Neural cell (in vitro differentiated cells): ENCODE results near the gene PAPPA2. TPM values are rescaled to one million over a fixed set of nuclear protein-coding genes. Genes with fewer than 3 reads are reported as not detected.

Source experiments
- H2AFZ ChIP-seq: fragments of 200-600, 300-800 bp; sonication (generic), shearing (Covaris generic); 2 replicates; pipeline ENCODE4 v1.6.0; 2014; ENCODE audit warnings: low read depth, mild to moderate bottlenecking, antibody characterized with exemption, low read length, moderate library complexity
- H3F3A ChIP-seq: fragments of 200-600 bp; shearing (Covaris generic); 2 replicates; pipeline ENCODE4 v1.6.1; 2016; ENCODE audit warnings: mild to moderate bottlenecking, moderate library complexity, mixed read lengths, antibody characterized with exemption, low read length; ENCODE audit not compliant: insufficient read depth, poor library complexity, severe bottlenecking
- H3K27ac ChIP-seq: fragments of 200-600, 300-800 bp; sonication (generic), shearing (Covaris generic); 2 replicates; pipeline ENCODE4 v1.5.1; 2014; ENCODE audit warnings: mild to moderate bottlenecking, low read length, moderate library complexity
- H3K27me3 ChIP-seq: fragments of 300-800, 200-600 bp; sonication (generic), shearing (Covaris generic); 2 replicates; pipeline ENCODE4 v1.6.0; 2014; ENCODE audit warnings: mild to moderate bottlenecking, low read depth, low read length, moderate library complexity; ENCODE audit not compliant: insufficient read depth
- H3K36me3 ChIP-seq: fragments of 300-800, 200-600 bp; sonication (generic), shearing (Covaris generic); 2 replicates; pipeline ENCODE4 v1.5.1; 2014; ENCODE audit warnings: mild to moderate bottlenecking, antibody characterized with exemption, low read length, moderate library complexity; ENCODE audit not compliant: insufficient read depth
- H3K4me2 ChIP-seq: fragments of 300-800, 200-600 bp; sonication (generic), shearing (Covaris generic); 2 replicates; pipeline ENCODE4 v1.6.0; 2014; ENCODE audit warnings: mild to moderate bottlenecking, low read length
- H3K4me3 ChIP-seq: fragments of 300-800, 200-600 bp; sonication (generic), shearing (Covaris generic); 2 replicates; pipeline ENCODE4 v1.5.1; 2014; ENCODE audit warnings: mild to moderate bottlenecking, low read length, moderate library complexity
- H3K79me2 ChIP-seq: fragments of 200-600 bp; shearing (Covaris generic); replicated peaks from 2 replicates; pipeline ENCODE4 v1.6.0; 2014; ENCODE audit warnings: mild to moderate bottlenecking, low read length, moderate library complexity; ENCODE audit not compliant: insufficient read depth
- H3K9ac ChIP-seq: fragments of 300-800, 200-600 bp; sonication (generic), shearing (Covaris generic); 2 replicates; pipeline ENCODE4 v1.6.1; 2016; ENCODE audit warnings: mild to moderate bottlenecking, low read length, mixed read lengths
- H3K9me2 ChIP-seq: fragments of 200-600 bp; shearing (Covaris generic); 2 replicates; pipeline ENCODE4 v1.6.1; 2016; ENCODE audit warnings: mild to moderate bottlenecking, low read length, mixed read lengths; ENCODE audit not compliant: insufficient read depth
- H3K9me3 ChIP-seq: fragments of 200-600, 300-800 bp; sonication (generic), shearing (Covaris generic); 2 replicates; pipeline ENCODE4 v1.6.1; 2016; ENCODE audit warnings: mild to moderate bottlenecking, mixed run types, low read length, moderate library complexity, mixed read lengths
- H4K20me1 ChIP-seq: fragments of 200-600 bp; shearing (Covaris generic); 2 replicates; pipeline ENCODE4 v1.6.1; 2016; ENCODE audit warnings: mild to moderate bottlenecking, mixed run types; ENCODE audit not compliant: insufficient read depth
- EP300 ChIP-seq: fragments of 450-650 bp; conservative IDR thresholded peaks from 2 replicates; pipeline ENCODE4 v1.6.1; 2014; ENCODE audit warnings: antibody characterized with exemption, mild to moderate bottlenecking, moderate library complexity; ENCODE audit not compliant: poor library complexity, severe bottlenecking
- EZH2 ChIP-seq: fragments of 200-600, 300-800 bp; shearing (Covaris generic), sonication (generic); IDR thresholded peaks from 2 replicates; pipeline ENCODE4 v1.6.1; 2014; ENCODE audit warnings: antibody characterized with exemption, low read length, borderline replicate concordance, mild to moderate bottlenecking; ENCODE audit not compliant: insufficient read depth, poor library complexity, severe bottlenecking
- MXI1 ChIP-seq: fragments of 450-650 bp; conservative IDR thresholded peaks from 2 replicates; pipeline ENCODE4 v1.6.1; 2014; ENCODE audit warnings: antibody characterized with exemption, mild to moderate bottlenecking; ENCODE audit not compliant: poor library complexity, severe bottlenecking
- POLR2AphosphoS5 ChIP-seq: IDR thresholded peaks from 2 replicates; pipeline ENCODE4 v1.6.1; 2012
- RAD21 ChIP-seq: fragments of 450-650 bp; conservative IDR thresholded peaks from 2 replicates; pipeline ENCODE4 v1.6.1; 2014; ENCODE audit warnings: antibody characterized with exemption, mild to moderate bottlenecking, moderate library complexity
- SMC3 ChIP-seq: fragments of 450-650 bp; conservative IDR thresholded peaks from 2 replicates; pipeline ENCODE4 v1.6.1; 2014; ENCODE audit warnings: antibody characterized with exemption, mild to moderate bottlenecking, moderate library complexity; ENCODE audit not compliant: poor library complexity
- TAF1 ChIP-seq: IDR thresholded peaks from 2 replicates; pipeline ENCODE4 v1.6.1; 2012; ENCODE audit warnings: low read depth
- polyA plus RNA-seq: library from polyadenylated mRNA; depleted of rRNA; stranded (reverse); fragments of >200 nt; gene quantifications from 2 replicates; pipeline ENCODE4 v1.2.3, GENCODE V29; 2014
- TF ChIP-seq, protein P1 (sequence below): IDR thresholded peaks from 2 replicates; pipeline ENCODE4 v1.6.1; 2012; ENCODE audit warnings: borderline replicate concordance
- TF ChIP-seq, protein P2 (sequence below): fragments of 450-650 bp; IDR thresholded peaks from 2 replicates; pipeline ENCODE4 v1.5.1; 2014; ENCODE audit warnings: antibody characterized with exemption, mild to moderate bottlenecking, moderate library complexity; ENCODE audit not compliant: poor library complexity, severe bottlenecking

Gene PAPPA2
- polyA plus RNA-seq, 1 donor from 2014 or later = 0.59 TPM

DNA sequence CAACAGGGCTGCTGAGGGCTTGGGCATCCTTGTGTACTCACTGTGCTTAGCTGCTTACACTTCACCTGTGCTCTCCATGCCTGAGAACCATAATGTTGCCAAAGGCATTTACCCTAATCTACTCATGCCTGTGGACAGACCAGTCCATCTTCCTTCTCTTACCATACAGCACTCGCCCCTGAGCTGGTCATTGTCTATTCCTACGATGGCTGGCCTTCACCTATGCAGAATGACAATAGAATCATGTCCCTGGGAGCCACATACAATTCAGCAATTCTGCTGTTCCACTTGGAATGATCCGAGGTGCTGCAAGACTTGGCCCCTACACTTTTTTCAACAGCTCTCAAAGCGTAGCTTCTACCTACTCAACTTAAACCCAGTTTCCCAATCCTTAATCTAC lies 96.5 kb downstream of the PAPPA2 start:
- TF ChIP-seq EP300 (no peak), RAD21 (no peak), SMC3 (no peak), MXI1 (no peak), EZH2 (no peak), POLR2AphosphoS5 (no peak), TAF1 (no peak)
- TF ChIP-seq, protein P1, sequence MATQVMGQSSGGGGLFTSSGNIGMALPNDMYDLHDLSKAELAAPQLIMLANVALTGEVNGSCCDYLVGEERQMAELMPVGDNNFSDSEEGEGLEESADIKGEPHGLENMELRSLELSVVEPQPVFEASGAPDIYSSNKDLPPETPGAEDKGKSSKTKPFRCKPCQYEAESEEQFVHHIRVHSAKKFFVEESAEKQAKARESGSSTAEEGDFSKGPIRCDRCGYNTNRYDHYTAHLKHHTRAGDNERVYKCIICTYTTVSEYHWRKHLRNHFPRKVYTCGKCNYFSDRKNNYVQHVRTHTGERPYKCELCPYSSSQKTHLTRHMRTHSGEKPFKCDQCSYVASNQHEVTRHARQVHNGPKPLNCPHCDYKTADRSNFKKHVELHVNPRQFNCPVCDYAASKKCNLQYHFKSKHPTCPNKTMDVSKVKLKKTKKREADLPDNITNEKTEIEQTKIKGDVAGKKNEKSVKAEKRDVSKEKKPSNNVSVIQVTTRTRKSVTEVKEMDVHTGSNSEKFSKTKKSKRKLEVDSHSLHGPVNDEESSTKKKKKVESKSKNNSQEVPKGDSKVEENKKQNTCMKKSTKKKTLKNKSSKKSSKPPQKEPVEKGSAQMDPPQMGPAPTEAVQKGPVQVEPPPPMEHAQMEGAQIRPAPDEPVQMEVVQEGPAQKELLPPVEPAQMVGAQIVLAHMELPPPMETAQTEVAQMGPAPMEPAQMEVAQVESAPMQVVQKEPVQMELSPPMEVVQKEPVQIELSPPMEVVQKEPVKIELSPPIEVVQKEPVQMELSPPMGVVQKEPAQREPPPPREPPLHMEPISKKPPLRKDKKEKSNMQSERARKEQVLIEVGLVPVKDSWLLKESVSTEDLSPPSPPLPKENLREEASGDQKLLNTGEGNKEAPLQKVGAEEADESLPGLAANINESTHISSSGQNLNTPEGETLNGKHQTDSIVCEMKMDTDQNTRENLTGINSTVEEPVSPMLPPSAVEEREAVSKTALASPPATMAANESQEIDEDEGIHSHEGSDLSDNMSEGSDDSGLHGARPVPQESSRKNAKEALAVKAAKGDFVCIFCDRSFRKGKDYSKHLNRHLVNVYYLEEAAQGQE = no peak
- TF ChIP-seq, protein P2, sequence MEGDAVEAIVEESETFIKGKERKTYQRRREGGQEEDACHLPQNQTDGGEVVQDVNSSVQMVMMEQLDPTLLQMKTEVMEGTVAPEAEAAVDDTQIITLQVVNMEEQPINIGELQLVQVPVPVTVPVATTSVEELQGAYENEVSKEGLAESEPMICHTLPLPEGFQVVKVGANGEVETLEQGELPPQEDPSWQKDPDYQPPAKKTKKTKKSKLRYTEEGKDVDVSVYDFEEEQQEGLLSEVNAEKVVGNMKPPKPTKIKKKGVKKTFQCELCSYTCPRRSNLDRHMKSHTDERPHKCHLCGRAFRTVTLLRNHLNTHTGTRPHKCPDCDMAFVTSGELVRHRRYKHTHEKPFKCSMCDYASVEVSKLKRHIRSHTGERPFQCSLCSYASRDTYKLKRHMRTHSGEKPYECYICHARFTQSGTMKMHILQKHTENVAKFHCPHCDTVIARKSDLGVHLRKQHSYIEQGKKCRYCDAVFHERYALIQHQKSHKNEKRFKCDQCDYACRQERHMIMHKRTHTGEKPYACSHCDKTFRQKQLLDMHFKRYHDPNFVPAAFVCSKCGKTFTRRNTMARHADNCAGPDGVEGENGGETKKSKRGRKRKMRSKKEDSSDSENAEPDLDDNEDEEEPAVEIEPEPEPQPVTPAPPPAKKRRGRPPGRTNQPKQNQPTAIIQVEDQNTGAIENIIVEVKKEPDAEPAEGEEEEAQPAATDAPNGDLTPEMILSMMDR = no peak
- H3K27ac ChIP-seq = no peak overlapping the region
- no peaks in the 10 kb centered on the region for H3K9me2 ChIP-seq
- no peak overlapping the region for H2AFZ ChIP-seq
- no peak overlapping the region for H3K4me2 ChIP-seq
- no peaks in the 10 kb centered on the region for H3K36me3 ChIP-seq
- H3K9me3 ChIP-seq = no peaks in the 10 kb centered on the region
- no peaks in the 10 kb centered on the region for H3K27me3 ChIP-seq
- H3K4me3 ChIP-seq = no peak overlapping the region
- H4K20me1 ChIP-seq = no peaks in the 10 kb centered on the region
- no peaks in the 10 kb centered on the region for H3F3A ChIP-seq
- no peak overlapping the region for H3K9ac ChIP-seq
- H3K79me2 ChIP-seq = no peaks in the 10 kb centered on the region

DNA sequence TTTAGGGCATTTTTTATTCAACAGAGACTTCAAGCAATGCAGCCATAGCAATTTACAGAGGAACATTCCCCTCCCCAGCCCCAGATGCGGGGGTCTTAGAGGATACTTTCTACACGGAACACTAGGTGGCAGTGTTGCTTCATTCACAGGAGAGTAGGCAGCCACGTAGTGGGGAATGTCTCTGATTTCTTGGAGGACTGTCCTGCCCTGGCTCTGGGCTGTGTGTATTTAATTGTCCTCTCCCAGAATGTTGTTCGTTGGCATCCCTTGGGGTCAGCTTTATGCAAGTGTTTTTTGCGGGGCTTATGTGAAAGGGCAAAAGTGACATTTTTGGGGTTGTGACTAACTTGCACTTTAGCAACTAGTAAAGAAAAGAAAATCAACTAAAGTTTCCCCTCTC lies 96.9 kb downstream of the PAPPA2 start:
- Histone ChIP-seq H3K9me3 (no peaks in the 10 kb centered on the region), H4K20me1 (no peaks in the 10 kb centered on the region), H3K36me3 (no peaks in the 10 kb centered on the region), H3K4me2 (no peak overlapping the region), H3K27me3 (no peaks in the 10 kb centered on the region), H3K79me2 (no peaks in the 10 kb centered on the region), H3K9me2 (no peaks in the 10 kb centered on the region), H3K27ac (no peak overlapping the region), H3K9ac (no peak overlapping the region), H3F3A (no peaks in the 10 kb centered on the region), H2AFZ (no peak overlapping the region), H3K4me3 (no peak overlapping the region)
- TF ChIP-seq SMC3 = peak; percentile 95
- TF ChIP-seq RAD21 = peak; percentile 96
- no peak for TF ChIP-seq EP300
- no peak for TF ChIP-seq POLR2AphosphoS5
- TF ChIP-seq, protein P2 = peak; percentile 95
- TF ChIP-seq TAF1 = no peak
- no peak for TF ChIP-seq EZH2
- TF ChIP-seq, protein P1 = no peak
- no peak for TF ChIP-seq MXI1
